Measurements from ENCODE around the gene PRSS56. TPM values are rescaled to one million over a fixed set of nuclear protein-coding genes. Genes with fewer than 3 reads are reported as not detected.

PRSS56 gene
- total and polyA plus RNA-seq, 2 of the 13 experiments (the other 11 are each of a cell fraction or from before 2014, with no cell fraction given), result not detected

DNA sequence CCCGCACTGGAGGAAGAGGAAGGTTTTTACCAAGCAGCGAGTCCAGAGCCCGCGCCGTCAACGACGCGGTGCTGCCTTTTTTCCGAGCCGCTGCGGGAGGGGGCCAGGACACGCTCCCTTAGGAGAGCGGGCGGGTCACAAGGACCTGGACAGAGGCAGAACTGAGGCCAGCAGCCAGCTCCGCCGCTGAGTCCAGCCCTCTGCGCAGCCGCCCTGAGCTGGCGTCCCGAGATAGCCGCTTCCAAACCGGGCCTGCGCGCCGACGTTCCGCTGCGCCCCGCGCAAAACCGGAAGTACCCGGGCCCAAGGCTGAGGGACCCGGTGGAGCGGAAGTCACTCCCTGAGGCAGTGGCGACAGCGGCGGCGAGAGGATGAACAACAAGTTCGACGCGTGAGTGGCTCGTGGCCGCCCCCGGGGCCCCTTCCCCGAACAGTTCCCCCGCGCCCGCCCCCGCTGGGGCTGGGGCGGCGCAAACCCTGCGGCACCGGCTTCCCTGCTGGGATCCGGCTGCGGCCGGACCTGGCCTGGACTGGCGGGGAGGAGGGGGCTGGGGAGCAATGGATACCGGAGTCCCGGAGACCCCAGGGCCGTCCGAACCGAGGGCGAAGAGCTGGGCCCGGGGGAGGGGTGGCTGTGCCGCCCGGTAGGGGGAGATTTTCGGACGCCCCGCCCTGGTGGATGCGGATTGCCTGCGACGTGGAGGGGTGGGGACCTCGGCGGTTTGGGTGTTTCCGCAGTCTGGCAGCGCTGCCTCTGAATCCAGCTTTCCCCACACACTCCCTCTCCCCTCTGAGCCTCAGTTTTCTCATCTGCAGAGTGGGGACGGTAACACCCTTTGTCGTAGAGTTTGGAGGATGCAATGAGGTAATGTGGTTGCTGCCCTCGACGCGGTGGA lies 30.4 kb downstream of the PRSS56 start, which contains the start of the genes EIF4E2 and TIGD1 (continued):
- peak; percentile 97 for TF ChIP-seq ZC3H13 (CRISPR knock-in tag; IDR thresholded peaks at IDR 0.05)
- TF ChIP-seq, protein P1, sequence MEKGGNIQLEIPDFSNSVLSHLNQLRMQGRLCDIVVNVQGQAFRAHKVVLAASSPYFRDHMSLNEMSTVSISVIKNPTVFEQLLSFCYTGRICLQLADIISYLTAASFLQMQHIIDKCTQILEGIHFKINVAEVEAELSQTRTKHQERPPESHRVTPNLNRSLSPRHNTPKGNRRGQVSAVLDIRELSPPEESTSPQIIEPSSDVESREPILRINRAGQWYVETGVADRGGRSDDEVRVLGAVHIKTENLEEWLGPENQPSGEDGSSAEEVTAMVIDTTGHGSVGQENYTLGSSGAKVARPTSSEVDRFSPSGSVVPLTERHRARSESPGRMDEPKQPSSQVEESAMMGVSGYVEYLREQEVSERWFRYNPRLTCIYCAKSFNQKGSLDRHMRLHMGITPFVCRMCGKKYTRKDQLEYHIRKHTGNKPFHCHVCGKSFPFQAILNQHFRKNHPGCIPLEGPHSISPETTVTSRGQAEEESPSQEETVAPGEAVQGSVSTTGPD (CRISPR knock-in tag; IDR thresholded peaks at IDR 0.05), result peak; percentile 57; the same call in 1 of the 2 replicates
- peak; percentile 78; the same call in 1 of the 2 replicates for TF ChIP-seq ATF1 (CRISPR knock-in tag; IDR thresholded peaks at IDR 0.05)
- peak; percentile 75 for TF ChIP-seq FIP1L1 (IDR thresholded peaks at IDR 0.05; ENCODE audit: borderline replicate concordance, insufficient read depth, low read depth, low read length)
- no peak for TF ChIP-seq ZNF10 (CRISPR knock-in tag; IDR thresholded peaks at IDR 0.05; ENCODE audit: borderline replicate concordance, low read depth)
- peak; percentile 96; the same call in 1 of the 2 replicates for TF ChIP-seq ZNF124 (CRISPR knock-in tag; IDR thresholded peaks at IDR 0.05)
- no peak for TF ChIP-seq DPF2 (CRISPR knock-in tag; IDR thresholded peaks at IDR 0.05; ENCODE audit: borderline replicate concordance, low read depth)
- TF ChIP-seq ISX (CRISPR knock-in tag; conservative IDR thresholded peaks at IDR 0.05), result peak; percentile 97
- peak; percentile 87; the same call in 1 of the 2 replicates for TF ChIP-seq GTF3A (CRISPR knock-in tag; conservative IDR thresholded peaks at IDR 0.05)
- peak; percentile 81 for TF ChIP-seq TAF15 (IDR thresholded peaks at IDR 0.05; ENCODE audit: low read depth, low read length, poor library complexity, severe bottlenecking)
- TF ChIP-seq MED1 (CRISPR knock-in tag; IDR thresholded peaks at IDR 0.05), result peak; percentile 96
- peak; percentile 10; the same call in 1 of the 2 replicates for TF ChIP-seq LCORL (IDR thresholded peaks at IDR 0.05)
- TF ChIP-seq LCORL (CRISPR knock-in tag; IDR thresholded peaks at IDR 0.05), result peak; percentile 99
- TF ChIP-seq, protein P2, sequence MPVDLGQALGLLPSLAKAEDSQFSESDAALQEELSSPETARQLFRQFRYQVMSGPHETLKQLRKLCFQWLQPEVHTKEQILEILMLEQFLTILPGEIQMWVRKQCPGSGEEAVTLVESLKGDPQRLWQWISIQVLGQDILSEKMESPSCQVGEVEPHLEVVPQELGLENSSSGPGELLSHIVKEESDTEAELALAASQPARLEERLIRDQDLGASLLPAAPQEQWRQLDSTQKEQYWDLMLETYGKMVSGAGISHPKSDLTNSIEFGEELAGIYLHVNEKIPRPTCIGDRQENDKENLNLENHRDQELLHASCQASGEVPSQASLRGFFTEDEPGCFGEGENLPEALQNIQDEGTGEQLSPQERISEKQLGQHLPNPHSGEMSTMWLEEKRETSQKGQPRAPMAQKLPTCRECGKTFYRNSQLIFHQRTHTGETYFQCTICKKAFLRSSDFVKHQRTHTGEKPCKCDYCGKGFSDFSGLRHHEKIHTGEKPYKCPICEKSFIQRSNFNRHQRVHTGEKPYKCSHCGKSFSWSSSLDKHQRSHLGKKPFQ (CRISPR knock-in tag; IDR thresholded peaks at IDR 0.05; ENCODE audit: insufficient replicate concordance), result peak; percentile 97
- TF ChIP-seq, protein P3, sequence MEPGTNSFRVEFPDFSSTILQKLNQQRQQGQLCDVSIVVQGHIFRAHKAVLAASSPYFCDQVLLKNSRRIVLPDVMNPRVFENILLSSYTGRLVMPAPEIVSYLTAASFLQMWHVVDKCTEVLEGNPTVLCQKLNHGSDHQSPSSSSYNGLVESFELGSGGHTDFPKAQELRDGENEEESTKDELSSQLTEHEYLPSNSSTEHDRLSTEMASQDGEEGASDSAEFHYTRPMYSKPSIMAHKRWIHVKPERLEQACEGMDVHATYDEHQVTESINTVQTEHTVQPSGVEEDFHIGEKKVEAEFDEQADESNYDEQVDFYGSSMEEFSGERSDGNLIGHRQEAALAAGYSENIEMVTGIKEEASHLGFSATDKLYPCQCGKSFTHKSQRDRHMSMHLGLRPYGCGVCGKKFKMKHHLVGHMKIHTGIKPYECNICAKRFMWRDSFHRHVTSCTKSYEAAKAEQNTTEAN (CRISPR knock-in tag; conservative IDR thresholded peaks at IDR 0.05), result peak; percentile 98
- peak; percentile 97 for TF ChIP-seq ZNF672 (CRISPR knock-in tag; IDR thresholded peaks at IDR 0.05)
- peak; percentile 88 for TF ChIP-seq HNRNPK (IDR thresholded peaks at IDR 0.05; ENCODE audit: low read depth, low read length, poor library complexity, severe bottlenecking)
- peak; percentile 97 to 98 for TF ChIP-seq POLR2A (IDR thresholded peaks at IDR 0.05; ENCODE audit: insufficient read depth in 1 of 2, low read depth in 2 of 2, low read length in 2 of 2)
- peak; percentile 69; the same call in 1 of the 2 replicates for TF ChIP-seq JUND (CRISPR knock-in tag; IDR thresholded peaks at IDR 0.05)
- TF ChIP-seq, protein P4, sequence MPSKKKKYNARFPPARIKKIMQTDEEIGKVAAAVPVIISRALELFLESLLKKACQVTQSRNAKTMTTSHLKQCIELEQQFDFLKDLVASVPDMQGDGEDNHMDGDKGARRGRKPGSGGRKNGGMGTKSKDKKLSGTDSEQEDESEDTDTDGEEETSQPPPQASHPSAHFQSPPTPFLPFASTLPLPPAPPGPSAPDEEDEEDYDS (CRISPR knock-in tag; IDR thresholded peaks at IDR 0.05), result peak; percentile 92
- TF ChIP-seq, protein P5, sequence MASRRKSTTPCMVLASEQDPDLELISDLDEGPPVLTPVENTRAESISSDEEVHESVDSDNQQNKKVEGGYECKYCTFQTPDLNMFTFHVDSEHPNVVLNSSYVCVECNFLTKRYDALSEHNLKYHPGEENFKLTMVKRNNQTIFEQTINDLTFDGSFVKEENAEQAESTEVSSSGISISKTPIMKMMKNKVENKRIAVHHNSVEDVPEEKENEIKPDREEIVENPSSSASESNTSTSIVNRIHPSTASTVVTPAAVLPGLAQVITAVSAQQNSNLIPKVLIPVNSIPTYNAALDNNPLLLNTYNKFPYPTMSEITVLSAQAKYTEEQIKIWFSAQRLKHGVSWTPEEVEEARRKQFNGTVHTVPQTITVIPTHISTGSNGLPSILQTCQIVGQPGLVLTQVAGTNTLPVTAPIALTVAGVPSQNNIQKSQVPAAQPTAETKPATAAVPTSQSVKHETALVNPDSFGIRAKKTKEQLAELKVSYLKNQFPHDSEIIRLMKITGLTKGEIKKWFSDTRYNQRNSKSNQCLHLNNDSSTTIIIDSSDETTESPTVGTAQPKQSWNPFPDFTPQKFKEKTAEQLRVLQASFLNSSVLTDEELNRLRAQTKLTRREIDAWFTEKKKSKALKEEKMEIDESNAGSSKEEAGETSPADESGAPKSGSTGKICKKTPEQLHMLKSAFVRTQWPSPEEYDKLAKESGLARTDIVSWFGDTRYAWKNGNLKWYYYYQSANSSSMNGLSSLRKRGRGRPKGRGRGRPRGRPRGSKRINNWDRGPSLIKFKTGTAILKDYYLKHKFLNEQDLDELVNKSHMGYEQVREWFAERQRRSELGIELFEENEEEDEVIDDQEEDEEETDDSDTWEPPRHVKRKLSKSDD (CRISPR knock-in tag; IDR thresholded peaks at IDR 0.05; ENCODE audit: low read depth), result peak; percentile 89
- peak; percentile 99 for TF ChIP-seq SRY (CRISPR knock-in tag; IDR thresholded peaks at IDR 0.05)

All from HepG2 (cell line).